A673 (cell line): Measurements from ENCODE around the gene CERS6. TPM values are rescaled to one million over a fixed set of nuclear protein-coding genes. Genes with fewer than 3 reads are reported as not detected.

Experiments used
- BruUV-seq: library from RNA; stranded (reverse); fragments of 400-500 nt; replicated peaks from 2 replicates; lab custom pipeline; 2021; lab: Mats Ljungman, UMichigan
- CTCF ChIA-PET: fragments of 300-600 bp; sonication (Branson Sonifier 250); formaldehyde crosslinking; loops from one replicate; lab custom pipeline; 2022; ENCODE audit warnings: antibody characterized with exemption; lab: Charles Lee
- POLR2A ChIA-PET: fragments of 300-600 bp; sonication (Branson Sonifier 250); formaldehyde crosslinking; loops from one replicate; lab custom pipeline; 2022; ENCODE audit warnings: antibody characterized with exemption; ENCODE audit not compliant: low non-redundant PET; lab: Charles Lee
- DNase-seq: peaks from one replicate; pipeline ENCODE4 v3.0.0-alpha.2; 2015; ENCODE audit warnings: low spot score
- H3K27ac ChIP-seq: fragments of 200-600 bp; sonication (generic); 2 replicates; pipeline ENCODE4 v1.5.1; 2016; ENCODE audit warnings: mixed run types, low read depth, mild to moderate bottlenecking, mixed read lengths, antibody characterized with exemption, low read length; ENCODE audit not compliant: poor library complexity, severe bottlenecking
- H3K27me3 ChIP-seq: fragments of 200-600 bp; sonication (generic); replicated peaks from 2 replicates; pipeline ENCODE4 v1.6.1; 2017; ENCODE audit warnings: mixed run types, low read depth, mild to moderate bottlenecking, mixed read lengths, antibody characterized with exemption, low read length; ENCODE audit not compliant: insufficient read depth, poor library complexity
- H3K36me3 ChIP-seq: fragments of 200-600 bp; sonication (generic); 2 replicates; pipeline ENCODE4 v1.6.1; 2016; ENCODE audit warnings: mixed run types, mild to moderate bottlenecking, mixed read lengths, antibody characterized with exemption, low read length; ENCODE audit not compliant: insufficient read depth, poor library complexity, severe bottlenecking
- H3K4me1 ChIP-seq: fragments of 200-600 bp; sonication (generic); 2 replicates; pipeline ENCODE4 v1.6.1; 2017; ENCODE audit warnings: mixed run types, mild to moderate bottlenecking, mixed read lengths, antibody characterized with exemption, low read length; ENCODE audit not compliant: insufficient read depth, poor library complexity, severe bottlenecking
- H3K4me3 ChIP-seq: fragments of 200-600 bp; sonication (generic); 2 replicates; pipeline ENCODE4 v1.5.1; 2016; ENCODE audit warnings: low read depth, mixed run types, mild to moderate bottlenecking, mixed read lengths, low read length; ENCODE audit not compliant: poor library complexity, severe bottlenecking
- H3K9me3 ChIP-seq: fragments of 200-600 bp; sonication (generic); 2 replicates; pipeline ENCODE4 v1.6.1; 2016; ENCODE audit warnings: mixed run types, low read depth, mild to moderate bottlenecking, mixed read lengths, antibody characterized with exemption, low read length; ENCODE audit not compliant: poor library complexity, severe bottlenecking
- EZH2 ChIP-seq: fragments of 200-600 bp; sonication (generic); IDR thresholded peaks from 2 replicates; pipeline ENCODE4 v1.6.1; 2017; ENCODE audit warnings: borderline replicate concordance, low read depth, mild to moderate bottlenecking, mixed read lengths, antibody characterized with exemption, low read length; ENCODE audit not compliant: poor library complexity, severe bottlenecking
- intact Hi-C: fragments of 100-400 bp; cut with micrococcal nuclease; formaldehyde crosslinking; loops from one replicate; pipeline ENCODE4 v1.10.0; 2022; ENCODE audit not compliant: unreplicated experiment
- total RNA-seq: library from RNA; stranded (reverse); gene quantifications from 2 replicates; pipeline ENCODE4 v1.2.3, GENCODE V29; 2021
- TF ChIP-seq, protein P1 (sequence below): fragments of 300-800, 200-600 bp; sonication (generic); conservative IDR thresholded peaks from 2 replicates; pipeline ENCODE4 v1.5.1; 2017; ENCODE audit warnings: low read depth, mild to moderate bottlenecking, antibody characterized with exemption, low read length, moderate library complexity, mixed read lengths

CERS6 gene
- total RNA-seq, 1 experiment from 2014 or later: 12.4 TPM

DNA sequence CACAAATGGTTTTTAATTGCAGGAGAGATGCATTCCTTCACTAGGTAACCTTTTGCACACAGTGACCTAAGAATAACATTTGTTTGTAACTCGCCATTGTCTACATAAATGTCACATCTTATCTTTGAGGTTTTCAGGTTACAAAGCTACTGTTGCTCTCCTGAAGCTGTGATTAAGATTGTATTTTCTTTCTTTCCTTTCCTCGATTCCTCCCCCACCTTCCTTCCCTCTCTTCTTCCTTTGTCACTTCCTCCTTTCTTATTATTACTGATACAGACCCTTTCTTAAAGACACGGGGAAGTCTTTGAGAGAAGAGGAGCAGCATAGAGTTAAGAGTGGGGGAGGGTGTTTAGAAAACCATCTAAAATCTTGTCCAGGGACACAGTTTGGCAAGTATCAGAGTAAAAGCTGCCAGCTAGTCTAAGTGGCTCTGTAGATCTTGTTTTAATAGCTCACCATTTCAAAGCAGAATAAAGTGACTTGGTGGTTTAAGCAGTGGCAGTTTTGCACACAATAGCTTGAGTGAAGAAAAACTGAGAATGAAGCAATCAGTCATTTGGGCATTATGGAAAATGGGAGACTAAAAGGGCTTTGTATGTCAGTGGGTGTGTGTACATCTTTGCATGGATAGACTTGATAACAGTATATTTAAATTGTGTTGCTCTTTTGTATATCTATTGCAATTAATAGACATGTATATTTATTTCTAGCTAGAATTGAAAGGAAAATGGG is 10.9 kb downstream of the CERS6 start:
- Histone ChIP-seq H3K4me3 (no peak overlapping the region), H3K9me3 (no peaks in the 10 kb centered on the region), H3K36me3 (no peaks in the 10 kb centered on the region), H3K27ac (no peak overlapping the region), H3K27me3 (no peaks in the 10 kb centered on the region), H3K4me1 (peaks cover 8% of the 10 kb centered on the region)
- POLR2A ChIA-PET: no interaction called here
- CTCF ChIA-PET: no interaction called here
- DNase-seq: no peak
- TF ChIP-seq EZH2: no peak
- TF ChIP-seq, protein P1, sequence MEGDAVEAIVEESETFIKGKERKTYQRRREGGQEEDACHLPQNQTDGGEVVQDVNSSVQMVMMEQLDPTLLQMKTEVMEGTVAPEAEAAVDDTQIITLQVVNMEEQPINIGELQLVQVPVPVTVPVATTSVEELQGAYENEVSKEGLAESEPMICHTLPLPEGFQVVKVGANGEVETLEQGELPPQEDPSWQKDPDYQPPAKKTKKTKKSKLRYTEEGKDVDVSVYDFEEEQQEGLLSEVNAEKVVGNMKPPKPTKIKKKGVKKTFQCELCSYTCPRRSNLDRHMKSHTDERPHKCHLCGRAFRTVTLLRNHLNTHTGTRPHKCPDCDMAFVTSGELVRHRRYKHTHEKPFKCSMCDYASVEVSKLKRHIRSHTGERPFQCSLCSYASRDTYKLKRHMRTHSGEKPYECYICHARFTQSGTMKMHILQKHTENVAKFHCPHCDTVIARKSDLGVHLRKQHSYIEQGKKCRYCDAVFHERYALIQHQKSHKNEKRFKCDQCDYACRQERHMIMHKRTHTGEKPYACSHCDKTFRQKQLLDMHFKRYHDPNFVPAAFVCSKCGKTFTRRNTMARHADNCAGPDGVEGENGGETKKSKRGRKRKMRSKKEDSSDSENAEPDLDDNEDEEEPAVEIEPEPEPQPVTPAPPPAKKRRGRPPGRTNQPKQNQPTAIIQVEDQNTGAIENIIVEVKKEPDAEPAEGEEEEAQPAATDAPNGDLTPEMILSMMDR: no peak
- BruUV-seq: no TSS peak
- intact Hi-C loops: no loop called here

DNA sequence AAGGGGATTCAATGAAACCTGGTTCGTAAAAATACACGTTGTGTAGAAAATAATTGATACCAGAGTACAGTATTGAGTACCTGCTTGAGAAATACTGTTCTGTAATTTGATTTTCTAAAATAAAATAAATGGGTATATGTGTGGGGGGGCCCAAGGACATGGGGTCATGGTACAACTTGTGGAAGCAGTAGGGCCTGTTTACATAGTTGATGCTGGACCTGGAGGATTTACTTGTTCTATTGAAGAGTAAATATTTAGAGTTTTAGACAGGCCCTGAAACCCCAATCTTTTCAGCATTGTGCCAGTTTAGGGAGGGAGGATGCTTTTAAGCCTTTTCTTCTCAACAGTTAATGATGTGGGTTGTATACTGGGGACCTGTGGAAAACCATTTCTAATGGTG is 11.7 kb downstream of the CERS6 start:
- DNase-seq: no peak
- Histone ChIP-seq H3K27ac (no peak overlapping the region), H3K9me3 (no peaks in the 10 kb centered on the region), H3K36me3 (no peaks in the 10 kb centered on the region), H3K4me3 (no peak overlapping the region), H3K4me1 (peaks cover 8% of the 10 kb centered on the region), H3K27me3 (no peaks in the 10 kb centered on the region)
- POLR2A ChIA-PET: no interaction called here
- TF ChIP-seq, protein P1: no peak
- no peak for TF ChIP-seq EZH2
- BruUV-seq: no TSS peak
- intact Hi-C loops: no loop called here
- CTCF ChIA-PET: no interaction called here

DNA sequence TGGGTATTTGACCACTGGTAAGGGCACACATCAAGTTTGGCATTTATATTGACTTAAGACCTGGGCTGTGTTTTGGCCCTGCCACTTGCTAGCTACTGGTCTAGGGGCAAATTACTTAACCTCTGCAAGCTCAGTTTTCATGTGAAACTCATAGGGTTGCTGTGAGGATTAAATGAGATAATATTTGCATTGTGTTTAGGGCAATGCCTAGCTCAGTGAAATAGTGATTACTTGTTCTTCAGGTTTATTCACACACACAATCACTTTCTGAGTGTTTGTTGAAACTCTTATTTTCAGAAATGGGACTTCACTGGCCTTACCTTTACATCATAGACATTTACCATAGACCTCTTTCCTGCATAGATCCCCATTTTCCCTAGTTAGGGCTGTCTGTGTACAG is 12.3 kb downstream of the CERS6 start:
- Histone ChIP-seq H3K27ac (no peak overlapping the region), H3K9me3 (no peaks in the 10 kb centered on the region), H3K27me3 (no peaks in the 10 kb centered on the region), H3K4me3 (no peak overlapping the region), H3K36me3 (no peaks in the 10 kb centered on the region), H3K4me1 (peaks cover 8% of the 10 kb centered on the region)
- intact Hi-C loops: no loop called here
- ChIA-PET CTCF (no interaction called here), POLR2A (no interaction called here)
- no TSS peak for BruUV-seq
- DNase-seq: no peak
- TF ChIP-seq, protein P1: no peak
- no peak for TF ChIP-seq EZH2
